OCI-LY1 (cell line): ENCODE measurements around the gene NCS1.

ENCODE experiments used
- H2AFZ ChIP-seq: fragments of 200-600 bp; sonication (generic), shearing (Covaris generic); 2 replicates; pipeline ENCODE4 v1.6.0; 2014; ENCODE audit warnings: antibody characterized with exemption, mild to moderate bottlenecking, low read length
- H3F3A ChIP-seq: fragments of 200-600 bp; sonication (generic), shearing (Covaris generic); 2 replicates; pipeline ENCODE4 v1.6.0; 2014; ENCODE audit warnings: mild to moderate bottlenecking, antibody characterized with exemption, low read length, moderate library complexity; ENCODE audit not compliant: insufficient read depth
- H3K27ac ChIP-seq: fragments of 200-600 bp; sonication (generic); 2 replicates; pipeline ENCODE4 v1.5.1; 2014; ENCODE audit warnings: low read length, mixed run types, mild to moderate bottlenecking, low read depth; ENCODE audit not compliant: poor library complexity, severe bottlenecking
- H3K27me3 ChIP-seq: fragments of 200-600 bp; sonication (generic); 2 replicates; pipeline ENCODE4 v1.6.0; 2014; ENCODE audit warnings: antibody characterized with exemption, mild to moderate bottlenecking, low read length, moderate library complexity; ENCODE audit not compliant: insufficient read depth
- H3K36me3 ChIP-seq: fragments of 200-600 bp; sonication (generic); 2 replicates; pipeline ENCODE4 v1.6.1; 2014; ENCODE audit warnings: mild to moderate bottlenecking, antibody characterized with exemption, low read length, moderate library complexity, mixed read lengths; ENCODE audit not compliant: insufficient read depth
- H3K4me1 ChIP-seq: fragments of 200-600 bp; sonication (generic); 2 replicates; pipeline ENCODE4 v1.5.1; 2014; ENCODE audit warnings: mild to moderate bottlenecking, low read length, moderate library complexity; ENCODE audit not compliant: insufficient read depth, severe bottlenecking
- H3K4me2 ChIP-seq: fragments of 200-600 bp; sonication (generic), shearing (Covaris generic); 2 replicates; pipeline ENCODE4 v1.6.1; 2014; ENCODE audit warnings: low read length
- H3K4me3 ChIP-seq: fragments of 200-600 bp; sonication (generic); 2 replicates; pipeline ENCODE4 v1.5.1; 2014; ENCODE audit warnings: low read length, low read depth, mild to moderate bottlenecking, mixed read lengths; ENCODE audit not compliant: poor library complexity, severe bottlenecking
- H3K79me2 ChIP-seq: fragments of 200-600 bp; shearing (Covaris generic); 2 replicates; pipeline ENCODE4 v1.6.1; 2016; ENCODE audit warnings: mixed run types, low read length, mixed read lengths; ENCODE audit not compliant: insufficient read depth
- H3K9ac ChIP-seq: fragments of 200-600 bp; sonication (generic), shearing (Covaris generic); 2 replicates; pipeline ENCODE4 v1.6.1; 2014; ENCODE audit warnings: mild to moderate bottlenecking, low read length, mixed read lengths
- H3K9me2 ChIP-seq: fragments of 200-600 bp; sonication (generic), shearing (Covaris generic); 2 replicates; pipeline ENCODE4 v1.6.1; 2014; ENCODE audit warnings: low read depth, mild to moderate bottlenecking, low read length, mixed read lengths
- H3K9me3 ChIP-seq: fragments of 200-600 bp; shearing (Covaris generic); 2 replicates; pipeline ENCODE4 v1.6.1; 2014; ENCODE audit warnings: low read length, mixed read lengths
- H4K20me1 ChIP-seq: fragments of 200-600 bp; sonication (generic), shearing (Covaris generic); 2 replicates; pipeline ENCODE4 v1.6.0; 2016; ENCODE audit warnings: mild to moderate bottlenecking, low read length; ENCODE audit not compliant: insufficient read depth
- CTCF ChIP-seq: fragments of 200-600 bp; sonication (generic), shearing (Covaris generic); IDR thresholded peaks from 2 replicates; pipeline ENCODE4 v1.5.1; 2017; ENCODE audit warnings: mild to moderate bottlenecking, antibody characterized with exemption, low read length, moderate library complexity, mixed read lengths
- EZH2 ChIP-seq: fragments of 200-600 bp; sonication (generic), shearing (Covaris generic); IDR thresholded peaks from 2 replicates; pipeline ENCODE4 v1.8.0; 2017; ENCODE audit warnings: borderline replicate concordance, mixed run types, mild to moderate bottlenecking, antibody characterized with exemption, low read length, moderate library complexity, mixed read lengths

Gene NCS1

GRCh38 chr9:130129432-130130061 lies 42.7 kb upstream of the NCS1 start:
- Histone ChIP-seq H3K4me1 (peaks cover 26% of the 10 kb centered on the region), H3K9me2 (no peaks in the 10 kb centered on the region), H4K20me1 (no peaks in the 10 kb centered on the region), H3F3A (no peaks in the 10 kb centered on the region), H3K79me2 (no peaks in the 10 kb centered on the region), H3K27me3 (no peaks in the 10 kb centered on the region), H3K4me3 (no peak overlapping the region), H3K36me3 (peaks cover 16% of the 10 kb centered on the region; the same call in 1 of the 2 replicates), H3K9ac (peak overlapping the region; percentile 17; the same call in 1 of the 2 replicates), H3K9me3 (no peaks in the 10 kb centered on the region), H3K4me2 (peak overlapping the region; percentile 45; the same call in 1 of the 2 replicates), H2AFZ (no peak overlapping the region), H3K27ac (peak overlapping the region; percentile 86)
- TF ChIP-seq CTCF (no peak), EZH2 (no peak)

- no peaks in the 10 kb centered on the region for H4K20me1 ChIP-seq
- no peaks in the 10 kb centered on the region for H3F3A ChIP-seq
- H3K27me3 ChIP-seq: no peaks in the 10 kb centered on the region
- no peak overlapping the region for H3K4me3 ChIP-seq
- peaks cover 27% of the 10 kb centered on the region for H3K4me1 ChIP-seq
- TF ChIP-seq CTCF: no peak
- no peak for TF ChIP-seq EZH2
- H3K9me2 ChIP-seq: no peaks in the 10 kb centered on the region
- H3K27ac ChIP-seq: no peak overlapping the region
- no peak overlapping the region for H3K4me2 ChIP-seq
- no peak overlapping the region for H3K9ac ChIP-seq
- H3K36me3 ChIP-seq: peaks cover 16% of the 10 kb centered on the region; the same call in 1 of the 2 replicates
- no peak overlapping the region for H2AFZ ChIP-seq
- no peaks in the 10 kb centered on the region for H3K9me3 ChIP-seq
- H3K79me2 ChIP-seq: no peaks in the 10 kb centered on the region
Measured at GRCh38 chr9:130132746-130133145, 39.5 kb upstream of the NCS1 start.

GRCh38 chr9:130137081-130137640 lies 35.0 kb upstream of the NCS1 start:
- Histone ChIP-seq H3K9me2 (no peaks in the 10 kb centered on the region), H3K4me2 (no peak overlapping the region), H3F3A (no peaks in the 10 kb centered on the region)

More at GRCh38 chr9:130137081-130137640, 35.0 kb upstream of the NCS1 start:
- no peaks in the 10 kb centered on the region for H3K36me3 ChIP-seq
- TF ChIP-seq EZH2 (no peak), CTCF (no peak)
- no peaks in the 10 kb centered on the region for H3K79me2 ChIP-seq
- no peaks in the 10 kb centered on the region for H3K9me3 ChIP-seq
- H2AFZ ChIP-seq: no peak overlapping the region
- peaks cover 10% of the 10 kb centered on the region for H3K4me1 ChIP-seq
- no peak overlapping the region for H3K27ac ChIP-seq
- no peak overlapping the region for H3K4me3 ChIP-seq
- no peaks in the 10 kb centered on the region for H4K20me1 ChIP-seq
- no peak overlapping the region for H3K9ac ChIP-seq
- no peaks in the 10 kb centered on the region for H3K27me3 ChIP-seq
